SU-DHL-6 (cell line): ENCODE results near the gene LRRC71.

Experiments used
- CTCF ChIP-seq: fragments of 200-600 bp; sonication (generic); IDR thresholded peaks from one replicate; pipeline ENCODE4 v1.5.1; 2017; ENCODE audit warnings: antibody characterized with exemption, mild to moderate bottlenecking, low read length, moderate library complexity; ENCODE audit not compliant: insufficient read depth, poor library complexity, severe bottlenecking
- EZH2phosphoT487 ChIP-seq: fragments of 200-600 bp; sonication (generic), shearing (Covaris generic); conservative IDR thresholded peaks from 2 replicates; pipeline ENCODE4 v1.6.1; 2018; ENCODE audit warnings: mild to moderate bottlenecking, antibody characterized with exemption, low read length, moderate library complexity, mixed read lengths

- TF ChIP-seq CTCF (no peak), EZH2phosphoT487 (no peak)
Measured at GRCh38 chr1:156969496-156969895, 49.1 kb downstream of the LRRC71 start.
